Stimulated activated CD4-positive, alpha-beta T cell treated with anti-CD3 and anti-CD28 coated beads, Interleukin-2, amount 100 ng/mL, for 4 hours (primary cell): Measurements from ENCODE around the gene IKBKE.

Source experiments
- DNase-seq: peaks from one replicate; pipeline ENCODE4 v3.0.0-alpha.2; 2020; ENCODE audit warnings: low read depth

IKBKE gene

DNA sequence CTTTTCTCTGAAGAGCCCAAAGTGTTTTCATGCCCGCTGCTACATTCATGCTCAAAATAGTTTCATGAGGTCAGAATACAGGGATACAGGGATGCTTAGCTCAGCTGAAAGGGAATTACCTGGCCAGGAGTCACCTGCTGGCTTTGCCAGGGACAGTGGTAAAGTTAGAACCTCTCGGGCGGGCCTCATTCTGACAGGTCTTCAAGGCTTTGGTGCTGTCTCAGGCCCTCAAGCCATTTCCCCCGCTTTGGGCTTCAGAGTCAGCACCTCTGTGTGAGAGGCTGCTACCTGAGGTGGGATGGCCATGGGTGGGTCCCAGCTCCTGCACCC lies 42.5 kb downstream of the IKBKE start:
- no peak for DNase-seq

DNA sequence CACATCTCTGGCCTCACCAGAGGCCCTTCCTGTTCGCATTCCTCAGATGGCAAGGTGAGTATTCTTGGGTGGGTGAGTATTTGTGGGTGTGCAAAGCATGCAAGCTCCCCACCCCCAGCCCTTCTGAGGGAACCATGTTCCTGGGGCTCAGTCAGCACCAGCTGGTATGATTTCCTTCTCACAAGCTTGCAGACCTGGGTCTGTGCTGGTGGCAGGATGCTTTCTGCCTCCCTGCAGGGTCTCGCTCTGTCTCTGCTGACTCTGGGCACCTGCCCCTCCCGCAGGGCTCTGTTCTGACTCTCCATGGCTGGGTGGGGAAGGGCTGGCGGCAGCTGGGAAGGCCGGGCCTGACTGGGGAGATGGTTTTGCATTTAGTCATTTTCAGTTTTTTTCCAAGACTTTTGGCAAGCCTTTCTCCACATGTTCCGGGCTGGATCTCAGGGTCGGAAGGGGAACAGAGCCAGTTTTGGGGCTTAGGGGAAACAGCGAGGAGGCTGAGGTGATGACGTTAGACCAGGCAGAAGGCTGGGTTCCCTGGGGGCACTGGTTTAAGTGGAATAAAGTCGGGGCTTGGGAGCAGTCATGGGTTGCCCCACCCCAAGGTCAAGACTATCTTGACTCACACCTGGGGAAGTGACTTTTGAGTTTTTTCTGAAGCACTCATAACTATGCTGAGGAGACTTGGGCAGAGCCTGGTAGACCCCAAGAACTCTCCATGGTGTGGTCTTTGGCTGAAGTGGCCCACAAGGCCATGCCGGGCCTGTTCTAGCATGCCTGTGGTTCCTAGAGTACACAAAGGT lies 43.2 kb downstream of the IKBKE start:
- no peak for DNase-seq

DNA sequence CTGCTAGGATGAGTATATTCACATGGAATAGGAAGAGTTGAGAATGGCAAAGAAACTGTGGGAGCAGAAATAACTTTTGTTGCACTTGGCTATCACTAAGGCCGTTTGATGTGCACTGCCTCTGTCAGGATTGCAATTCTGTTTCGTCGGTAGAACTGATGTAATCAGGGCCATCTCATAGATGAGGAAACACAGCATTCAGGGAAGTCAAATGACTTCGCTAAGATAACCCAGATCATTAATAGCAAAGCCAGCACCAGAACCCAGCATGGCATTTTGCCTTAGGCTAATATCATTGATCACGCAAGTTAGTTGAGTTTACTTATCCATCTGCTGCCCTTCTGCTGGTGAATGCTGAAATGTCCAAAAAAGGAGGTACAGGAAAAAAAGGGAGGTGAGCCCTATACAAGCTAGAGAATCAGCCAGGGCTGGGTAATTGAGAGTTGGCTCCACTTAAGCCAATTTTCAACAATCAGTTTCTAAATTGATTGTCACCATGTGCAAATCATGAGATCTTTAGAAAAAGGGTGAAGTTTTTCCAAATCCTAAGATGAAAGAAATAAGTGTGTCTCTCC lies 44.6 kb downstream of the IKBKE start:
- no peak for DNase-seq

DNA sequence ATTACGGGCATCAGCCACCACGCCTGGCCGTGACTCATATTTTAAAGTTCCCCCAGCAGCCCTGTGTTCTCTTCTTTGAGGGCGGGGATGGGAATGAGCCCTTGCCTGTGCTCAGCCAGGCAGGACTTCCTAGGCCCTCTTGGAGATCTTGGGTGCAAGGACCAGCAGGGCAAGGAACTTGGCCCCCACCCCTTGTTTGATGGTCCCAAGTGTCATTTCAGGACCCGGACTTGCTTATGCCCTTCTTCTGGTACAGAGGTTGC lies 46.4 kb downstream of the IKBKE start:
- DNase-seq: no peak

GRCh38 chr1:206517784-206518183 lies 47.5 kb downstream of the IKBKE start:
- DNase-seq: no peak

GRCh38 chr1:206518206-206518605 lies 47.9 kb downstream of the IKBKE start:
- DNase-seq: no peak

DNA sequence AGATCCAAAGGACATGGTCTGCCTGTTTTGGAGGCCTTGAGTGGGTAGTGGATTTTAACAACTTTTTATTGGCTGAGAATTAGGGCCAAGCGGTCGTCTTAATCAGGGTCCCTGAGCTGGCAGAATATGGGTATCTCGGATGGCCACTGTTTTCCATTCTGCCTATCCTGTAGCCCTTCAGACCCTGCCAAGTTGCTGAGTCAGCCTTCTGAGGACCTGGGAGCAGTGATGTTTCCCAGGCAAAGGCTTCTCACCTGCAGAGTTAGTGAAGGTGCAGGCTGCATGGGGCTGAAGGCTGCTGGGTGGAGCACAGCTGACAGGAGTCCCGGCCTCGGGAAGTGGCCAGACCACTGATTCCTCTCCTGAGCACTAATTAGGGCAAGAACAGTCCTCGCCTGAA lies 48.5 kb downstream of the IKBKE start:
- DNase-seq: no peak

- no peak for DNase-seq
Observed at GRCh38 chr1:206521127-206521526, 50.9 kb downstream of the IKBKE start.

DNA sequence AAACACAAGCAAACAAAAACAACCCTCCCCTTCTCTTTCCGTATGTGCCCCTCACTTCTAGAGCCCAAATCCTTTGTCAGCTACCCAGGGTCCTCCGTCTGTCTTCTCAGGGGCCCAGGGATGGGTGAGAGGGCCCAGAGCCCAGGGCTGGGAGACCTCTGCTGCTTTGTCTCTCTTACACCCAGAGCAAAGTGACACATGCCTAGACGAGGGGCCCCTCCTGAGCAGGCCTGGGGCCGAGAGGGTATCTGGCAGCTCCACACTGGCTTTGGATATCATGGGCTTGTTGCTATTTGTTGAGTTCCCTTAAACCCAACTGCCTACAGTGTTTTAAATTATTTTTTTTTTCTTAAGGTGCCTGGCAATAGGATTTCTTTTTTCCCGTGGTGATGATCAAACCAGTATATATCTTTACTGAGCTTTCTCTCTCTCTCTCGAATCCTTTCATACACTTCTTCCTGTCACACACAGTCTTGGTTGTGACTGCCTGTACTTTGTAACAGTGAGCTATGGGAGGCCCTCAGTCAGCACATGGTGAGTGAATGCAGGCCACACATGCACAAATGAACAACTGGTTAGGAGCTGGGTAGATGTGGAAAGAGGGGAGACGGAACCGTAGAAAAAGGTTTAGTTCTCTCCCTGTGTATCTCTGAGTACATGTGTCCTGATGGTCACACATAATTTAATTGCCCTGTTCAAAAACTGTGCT lies 51.6 kb downstream of the IKBKE start:
- DNase-seq: no peak

- no peak for DNase-seq
Observed at GRCh38 chr1:206524739-206525364, 54.6 kb downstream of the IKBKE start.

- DNase-seq: no peak
Observed at GRCh38 chr1:206526064-206526911, 56.0 kb downstream of the IKBKE start.

DNA sequence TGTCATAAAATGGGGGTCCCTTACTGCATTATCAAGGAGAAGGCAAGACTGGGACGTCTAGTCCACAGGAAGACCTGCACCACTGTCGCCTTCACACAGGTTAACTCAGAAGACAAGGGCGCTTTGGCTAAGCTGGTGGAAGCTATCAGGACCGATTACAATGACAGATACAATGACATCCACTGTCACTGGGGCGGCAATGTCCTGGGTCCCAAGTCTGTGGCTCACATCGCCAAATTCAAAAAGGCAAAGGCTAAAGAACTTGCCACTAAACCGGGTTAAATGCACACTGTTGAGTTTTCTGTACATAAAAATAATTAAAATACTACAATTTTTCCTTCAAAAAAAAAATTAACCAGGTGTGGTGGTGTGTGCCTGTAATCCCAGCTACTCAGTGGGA lies 59.1 kb downstream of the IKBKE start:
- no peak for DNase-seq

DNA sequence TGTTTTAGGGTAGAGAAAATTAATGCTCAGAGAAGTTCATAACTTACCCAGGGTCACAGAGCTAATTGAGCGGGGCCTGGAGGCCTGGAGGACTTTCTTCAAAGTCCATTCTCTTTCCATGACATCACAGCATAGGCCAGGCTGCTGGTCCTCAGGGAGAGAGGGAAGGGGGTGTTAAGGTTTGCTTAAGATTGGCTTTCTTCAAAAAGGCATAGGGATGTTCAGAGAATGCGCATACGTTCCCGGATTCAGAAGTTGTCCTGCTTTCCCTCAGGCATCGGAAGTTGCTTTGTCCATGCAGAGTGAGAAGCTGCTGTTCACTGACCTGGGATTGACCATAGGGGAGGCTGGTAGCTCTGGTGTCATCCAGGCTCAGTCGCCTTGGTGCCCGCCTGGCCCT lies 62.1 kb downstream of the IKBKE start:
- DNase-seq: no peak

GRCh38 chr1:206534552-206534951 lies 64.3 kb downstream of the IKBKE start:
- no peak for DNase-seq

DNA sequence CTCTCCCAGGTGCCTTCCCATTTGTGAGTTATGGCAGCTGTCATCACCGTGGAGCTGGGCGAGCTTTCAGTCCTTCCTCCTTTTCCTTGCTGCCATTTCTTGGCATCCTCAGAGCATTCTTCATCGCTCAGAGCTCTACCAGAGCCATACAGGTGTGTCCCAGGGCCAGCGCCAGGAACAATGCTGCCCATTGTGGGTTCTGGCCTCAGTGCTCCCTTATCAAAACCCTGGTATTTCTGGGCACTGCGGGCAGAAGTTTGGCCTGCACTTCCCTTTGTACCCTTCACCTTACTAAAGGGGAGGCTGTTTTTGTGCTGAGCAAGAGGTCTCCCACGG lies 65.5 kb downstream of the IKBKE start:
- DNase-seq: no peak

DNA sequence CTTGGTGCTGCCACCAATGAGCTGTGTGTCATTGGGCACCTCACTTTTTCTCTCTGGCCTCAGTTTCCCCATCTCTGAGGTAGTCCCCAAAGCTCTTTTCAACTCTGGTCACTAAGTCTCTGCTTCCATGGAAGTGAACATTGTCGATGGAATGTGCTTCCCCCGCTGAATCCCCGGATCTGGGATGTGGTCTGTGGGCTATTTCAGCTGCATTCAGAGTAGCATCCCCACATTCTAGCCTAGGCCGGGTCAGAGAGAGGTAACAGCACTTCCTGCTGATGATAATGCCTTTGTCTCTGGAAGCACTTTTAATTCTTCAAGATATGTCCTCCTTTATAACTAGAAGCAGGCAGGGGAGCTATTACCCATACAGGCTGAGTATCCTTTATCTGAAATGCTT lies 66.9 kb downstream of the IKBKE start:
- DNase-seq: no peak

DNA sequence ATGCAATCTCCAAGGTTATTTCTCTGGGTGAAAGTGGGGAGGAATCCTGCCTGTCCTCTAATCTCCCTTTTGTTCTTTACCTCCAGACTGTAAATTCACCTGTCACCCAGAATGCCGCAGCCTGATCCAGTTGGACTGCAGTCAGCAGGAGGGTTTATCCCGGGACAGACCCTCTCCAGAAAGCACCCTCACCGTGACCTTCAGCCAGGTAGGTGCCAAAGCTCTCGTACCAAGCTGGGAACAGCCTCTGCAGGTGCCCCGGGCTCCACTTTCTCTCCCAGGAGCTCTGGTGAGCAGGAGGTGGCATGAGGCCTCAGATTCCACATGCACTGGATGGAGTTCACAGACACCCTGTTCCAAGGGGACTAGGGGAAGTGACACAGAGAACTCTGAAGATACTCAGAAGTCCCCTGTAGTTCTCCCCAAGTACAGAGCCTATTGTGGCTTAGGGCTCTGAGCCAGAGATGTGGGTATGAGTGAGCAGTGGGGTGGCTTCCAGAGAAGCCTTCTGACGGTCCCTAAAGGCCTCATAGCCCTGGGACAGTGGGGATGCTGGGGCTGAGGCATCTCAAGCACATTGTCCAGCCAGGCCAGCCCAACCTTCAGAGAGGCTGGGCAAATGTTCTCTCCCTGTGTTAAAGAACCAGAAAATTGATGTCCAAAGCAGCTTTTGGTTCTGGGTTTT lies 68.0 kb downstream of the IKBKE start:
- DNase-seq: no peak

DNA sequence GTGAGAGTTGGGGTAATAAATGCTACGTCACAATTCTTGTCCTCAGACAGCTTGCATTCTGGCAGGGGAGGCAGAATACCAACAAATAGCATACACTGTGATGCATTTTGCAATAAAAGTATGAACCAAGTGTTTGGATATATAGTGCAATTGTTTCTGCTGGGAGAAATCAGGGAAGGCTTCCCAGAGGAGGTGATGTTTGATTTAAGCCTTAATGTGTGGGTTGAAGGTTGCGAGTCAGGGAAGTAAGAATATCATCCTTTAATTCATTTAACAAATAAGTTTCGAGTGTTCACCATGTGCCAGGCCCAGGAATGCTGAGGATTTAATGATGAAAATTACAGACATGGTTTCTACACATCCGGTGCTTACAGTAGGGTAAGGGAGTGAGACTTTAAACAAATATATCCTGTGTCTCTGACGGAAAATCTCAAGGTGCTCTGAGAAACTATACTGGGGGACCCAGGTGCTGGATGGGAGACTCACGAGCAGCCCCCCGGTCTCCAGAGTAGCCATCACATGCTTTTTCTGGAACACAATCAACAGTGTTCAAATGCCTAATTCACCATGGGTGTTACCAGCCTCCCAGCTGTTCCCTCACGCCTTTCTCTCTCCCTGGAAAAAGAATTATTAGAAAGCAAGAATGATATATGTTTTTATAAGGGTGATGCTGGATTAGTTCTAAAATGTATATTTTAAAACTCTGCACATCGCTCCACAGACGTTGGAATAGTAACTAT lies 68.8 kb downstream of the IKBKE start:
- no peak for DNase-seq

DNA sequence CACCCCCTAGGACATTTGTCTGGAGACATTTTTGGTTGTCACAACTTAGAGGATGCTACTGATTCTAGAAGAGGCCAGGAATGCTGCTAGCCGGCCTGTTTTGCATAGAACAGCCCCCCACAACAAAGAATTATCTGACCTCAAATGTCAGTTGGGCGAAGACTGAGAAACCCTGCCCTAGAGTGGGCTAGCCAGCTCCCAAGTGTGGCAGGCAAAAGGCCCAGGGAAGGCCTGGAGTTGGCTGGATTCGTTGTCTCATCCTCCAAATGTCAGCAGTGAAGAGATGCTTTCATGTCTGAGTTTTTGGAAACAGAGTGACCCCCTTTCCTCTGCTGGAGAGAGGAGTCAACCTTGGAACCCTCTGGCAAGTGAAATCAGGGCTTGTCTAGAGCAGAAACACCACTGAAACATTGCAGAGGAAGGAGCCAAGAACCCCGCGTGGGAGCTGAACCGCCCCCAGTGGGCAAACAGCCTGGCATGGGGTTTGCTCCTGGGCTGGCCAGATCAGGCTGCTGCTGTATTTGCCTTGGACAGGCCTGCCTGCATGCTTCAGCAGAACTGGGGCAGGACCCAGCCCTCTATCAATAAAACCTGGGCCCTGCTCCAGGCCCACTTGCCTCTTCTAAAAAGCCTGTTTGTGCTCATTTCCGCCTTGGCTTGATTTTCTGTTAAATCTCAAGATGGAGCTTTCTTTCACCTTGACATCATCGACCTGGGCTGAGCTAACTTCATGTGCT lies 69.9 kb downstream of the IKBKE start:
- DNase-seq: no peak

- no peak for DNase-seq
Observed at GRCh38 chr1:206541236-206541833, 71.1 kb downstream of the IKBKE start.
